ENCODE results near the gene STOX2.

GRCh38 chr4:184010696-184011095, 105.6 kb downstream of the STOX2 start:
- TF ChIP-seq ZNF543 (CRISPR knock-in tag; IDR thresholded peaks at IDR 0.05) (no peak), BCL6 (CRISPR knock-in tag; IDR thresholded peaks at IDR 0.05) (no peak), FOSL1 (CRISPR knock-in tag; IDR thresholded peaks at IDR 0.05; ENCODE audit: borderline replicate concordance) (no peak), ZNF10 (CRISPR knock-in tag; IDR thresholded peaks at IDR 0.05; ENCODE audit: borderline replicate concordance, low read depth) (no peak), ATF3 (CRISPR knock-in tag; IDR thresholded peaks at IDR 0.05) (no peak)
